HEK293 (cell line): ENCODE results near the gene ZNF48.

Source experiments
- CTCF ChIP-seq: fragments of 450-650 bp; formaldehyde crosslinking; IDR thresholded peaks from 2 replicates; pipeline ENCODE4 v1.5.1; 2016; ENCODE audit warnings: missing biosample characterization, missing genetic modification characterization
- YY1 ChIP-seq: fragments of 450-650 bp; formaldehyde crosslinking; IDR thresholded peaks from 2 replicates; pipeline ENCODE4 v1.5.1; 2018; ENCODE audit warnings: missing biosample characterization, missing genetic modification characterization
- ZBTB7A ChIP-seq: fragments of 450-650 bp; formaldehyde crosslinking; IDR thresholded peaks from 2 replicates; pipeline ENCODE4 v1.5.1; 2016; ENCODE audit warnings: low read depth, missing biosample characterization, missing genetic modification characterization
- ZEB2 ChIP-seq: fragments of 450-650 bp; formaldehyde crosslinking; IDR thresholded peaks from 2 replicates; pipeline ENCODE4 v1.5.1; 2016; ENCODE audit warnings: missing biosample characterization, missing genetic modification characterization
- ZFP41 ChIP-seq: fragments of 450-650 bp; formaldehyde crosslinking; IDR thresholded peaks from 2 replicates; pipeline ENCODE4 v1.5.1; 2016; ENCODE audit warnings: missing biosample characterization, missing genetic modification characterization, borderline replicate concordance
- ZNF169 ChIP-seq: fragments of 450-650 bp; formaldehyde crosslinking; IDR thresholded peaks from 2 replicates; pipeline ENCODE4 v1.5.1; 2016; ENCODE audit warnings: missing biosample characterization, missing genetic modification characterization
- ZNF174 ChIP-seq: fragments of 450-650 bp; formaldehyde crosslinking; IDR thresholded peaks from 2 replicates; pipeline ENCODE4 v1.5.0; 2017; ENCODE audit warnings: missing biosample characterization, mild to moderate bottlenecking, missing genetic modification characterization
- ZNF274 ChIP-seq, 2 experiments: fragments of 200-500 bp in 1 of 2; fragments of 450-650 bp in 1 of 2; sonication (Bioruptor generic) in 1 of 2; formaldehyde crosslinking in 1 of 2; IDR thresholded peaks; 2 replicates each; pipeline versions ENCODE4 v1.5.1 to v1.6.1; 2014 to 2016; ENCODE audit warnings: borderline replicate concordance in 1 of 2, inconsistent platforms in 1 of 2, low read length in 1 of 2, missing biosample characterization in 1 of 2, missing genetic modification characterization in 1 of 2
- ZNF350 ChIP-seq: fragments of 450-650 bp; formaldehyde crosslinking; IDR thresholded peaks from 2 replicates; pipeline ENCODE4 v1.5.0; 2017; ENCODE audit warnings: missing biosample characterization, mild to moderate bottlenecking, missing genetic modification characterization
- ZNF433 ChIP-seq: fragments of 450-650 bp; formaldehyde crosslinking; IDR thresholded peaks from 2 replicates; pipeline ENCODE4 v1.5.1; 2016; ENCODE audit warnings: missing biosample characterization, missing genetic modification characterization, low read depth
- ZNF626 ChIP-seq: fragments of 450-650 bp; sonication (Bioruptor Pico); formaldehyde crosslinking; IDR thresholded peaks from 2 replicates; pipeline ENCODE4 v1.5.1; 2018; ENCODE audit warnings: missing biosample characterization, missing genetic modification characterization, inconsistent platforms
- ZSCAN4 ChIP-seq: fragments of 450-650 bp; formaldehyde crosslinking; IDR thresholded peaks from 2 replicates; pipeline ENCODE4 v1.5.1; 2017; ENCODE audit warnings: missing biosample characterization, missing genetic modification characterization

GRCh38 chr16:30447512-30448226 lies 52.4 kb downstream of the ZNF48 start:
- TF ChIP-seq ZNF274 (IDR thresholded peaks at IDR 0.05; ENCODE audit: low read length), result no peak
- TF ChIP-seq ZNF274 (tag by site-specific recombination; IDR thresholded peaks at IDR 0.05; ENCODE audit: borderline replicate concordance), result no peak
- no peak for TF ChIP-seq CTCF
- TF ChIP-seq YY1 (tag by site-specific recombination), result no peak
- TF ChIP-seq ZNF169 (tag by site-specific recombination), result no peak
- TF ChIP-seq ZNF174 (tag by site-specific recombination), result no peak
- TF ChIP-seq ZSCAN4 (tag by site-specific recombination), result no peak
- TF ChIP-seq ZNF626 (tag by site-specific recombination), result no peak
- no peak for TF ChIP-seq ZNF433
- TF ChIP-seq ZNF350, result no peak
- no peak for TF ChIP-seq ZFP41 (tag by site-specific recombination)
- no peak for TF ChIP-seq ZEB2
- TF ChIP-seq ZBTB7A, result no peak
